NCI-H1436 (cell line): ENCODE data around the gene NDP.

Experiments used
- DNase-seq: peaks from one replicate; lab custom pipeline; 2025; lab: John Stamatoyannopoulos, UW

NDP gene

DNA sequence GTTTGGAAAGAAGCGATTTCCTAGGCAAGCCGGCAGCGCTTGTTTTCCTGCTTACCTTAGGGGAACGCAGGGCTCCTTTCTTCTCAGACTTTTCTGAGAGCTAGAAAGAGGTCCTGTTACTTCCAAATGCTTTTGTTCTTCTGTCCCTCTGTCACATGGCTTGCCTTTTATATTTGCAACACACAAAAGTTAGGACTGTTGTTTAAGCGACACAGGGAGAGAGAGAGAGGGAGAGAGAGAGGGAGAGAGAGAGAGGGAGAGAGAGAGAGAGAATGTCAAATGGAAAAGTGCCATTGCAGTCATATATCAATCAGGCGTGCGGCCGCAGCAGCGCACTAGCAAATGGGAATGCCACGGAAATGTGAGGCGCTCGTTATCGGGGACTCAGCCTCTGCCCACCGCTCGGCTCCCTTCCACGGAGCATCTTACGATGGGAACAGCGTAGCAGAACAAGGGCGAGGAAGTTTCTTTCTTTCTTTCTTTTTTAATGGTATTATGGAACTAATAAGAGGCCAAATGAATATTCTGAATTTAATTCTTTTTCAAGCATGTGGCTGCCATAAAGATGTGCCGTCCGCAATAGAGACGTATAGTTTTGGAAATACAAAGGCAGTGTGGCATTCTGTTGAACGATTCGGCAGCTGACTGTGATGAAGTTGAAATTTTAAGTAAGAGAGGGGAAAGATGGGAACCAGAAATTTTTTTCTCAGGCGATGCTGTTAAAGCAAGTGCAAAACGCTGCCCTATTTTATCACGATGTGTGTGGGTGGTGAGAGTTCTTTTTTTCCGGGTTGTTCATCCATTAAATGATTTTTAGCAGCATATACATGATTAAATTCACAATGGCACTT lies at the start of gene NDP:
NDP (minus strand) TSS at position 142 of the 851 bp plus-strand sequence. CDS start 14,745 bp downstream, outside the sequence.
- DNase-seq, result no peak

- DNase-seq, result no peak
Measured at GRCh38 chrX:44022964-44023363, 49.8 kb upstream of the NDP start.

DNA sequence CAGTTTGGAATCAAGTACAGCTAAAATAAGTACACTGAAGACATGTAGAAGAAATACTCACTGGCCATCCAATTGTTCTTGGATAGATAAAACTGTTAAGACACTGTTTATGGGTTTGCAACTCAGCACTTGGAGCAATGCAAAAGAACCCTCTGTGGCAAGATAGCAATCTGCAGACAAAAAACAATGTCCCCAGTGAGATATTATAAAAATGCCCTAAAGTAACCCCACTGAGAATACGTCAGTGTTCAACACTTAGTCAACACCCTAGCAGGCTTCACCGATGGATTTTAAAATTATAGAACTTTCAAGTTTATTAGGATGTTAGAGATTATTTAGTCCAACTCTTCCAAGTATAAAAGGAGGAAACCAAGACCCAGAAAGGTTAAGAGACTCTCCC lies 47.5 kb upstream of the NDP start:
- DNase-seq, result no peak

- DNase-seq, result no peak
Measured at GRCh38 chrX:44019911-44020310, 46.7 kb upstream of the NDP start.

GRCh38 chrX:44017676-44018075 lies 44.5 kb upstream of the NDP start:
- no peak for DNase-seq

- no peak for DNase-seq
Measured at GRCh38 chrX:44016906-44017305, 43.7 kb upstream of the NDP start.

- DNase-seq, result no peak
Measured at GRCh38 chrX:44012484-44013096, 39.4 kb upstream of the NDP start.

GRCh38 chrX:44011506-44011905 lies 38.3 kb upstream of the NDP start:
- no peak for DNase-seq

DNA sequence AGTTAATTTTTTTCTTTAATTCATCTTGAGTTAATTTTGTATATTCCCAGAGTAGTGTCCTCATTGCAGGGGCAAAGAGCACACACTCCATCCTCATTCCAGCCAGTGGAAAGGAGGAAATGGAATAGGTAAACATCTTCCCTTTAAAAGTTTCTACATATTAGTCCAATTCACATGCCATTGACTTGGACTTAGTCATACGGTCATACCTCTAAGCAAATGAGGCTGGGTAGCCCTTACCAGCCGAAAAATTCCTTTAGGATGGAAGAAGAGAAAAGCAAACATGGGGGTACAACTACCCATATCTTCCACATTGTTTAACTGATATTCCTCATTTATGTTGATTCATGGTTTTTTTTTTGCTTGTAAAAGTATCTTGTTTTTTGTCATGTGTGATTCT lies 37.4 kb upstream of the NDP start:
- DNase-seq, result no peak

DNA sequence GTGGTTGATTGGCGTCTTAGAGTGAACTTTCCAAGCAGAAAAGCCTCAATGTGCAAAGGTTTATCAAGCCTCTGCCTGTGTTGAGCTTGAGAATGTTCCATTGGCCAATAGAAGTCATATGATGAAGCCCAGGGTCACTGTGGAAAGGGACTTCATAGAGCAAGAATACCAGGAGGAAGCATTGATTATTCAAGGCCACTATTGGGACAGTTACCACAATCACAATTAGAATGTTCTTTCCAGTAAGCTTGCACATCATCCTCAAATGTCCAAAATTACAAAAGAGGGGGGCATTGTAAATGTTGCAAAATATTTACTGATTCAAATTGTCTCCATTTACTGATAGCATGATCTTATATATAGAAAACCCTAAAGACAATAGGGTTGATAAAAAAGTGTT lies 32.9 kb upstream of the NDP start:
- DNase-seq, result no peak

DNA sequence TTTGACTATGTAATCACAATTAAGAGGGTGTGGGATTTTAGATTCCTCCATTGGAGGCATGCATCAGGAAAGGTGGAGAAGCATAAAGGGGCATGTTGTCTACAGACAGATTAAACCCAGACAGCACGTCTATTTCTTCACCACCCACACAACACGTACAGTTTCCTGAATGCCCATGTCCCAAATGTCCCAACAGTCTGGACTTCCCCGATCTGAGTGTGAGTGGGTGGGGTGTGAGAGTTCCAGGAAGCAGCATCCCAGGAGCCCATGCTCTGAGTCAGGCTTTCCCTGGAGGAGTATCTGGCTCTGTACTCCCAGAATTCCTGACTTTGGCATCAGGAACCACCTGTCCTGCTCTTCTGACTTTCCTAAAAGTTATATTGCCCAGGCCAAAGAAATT lies 30.8 kb upstream of the NDP start:
- no peak for DNase-seq

- no peak for DNase-seq
Measured at GRCh38 chrX:44002567-44002966, 29.4 kb upstream of the NDP start.

DNA sequence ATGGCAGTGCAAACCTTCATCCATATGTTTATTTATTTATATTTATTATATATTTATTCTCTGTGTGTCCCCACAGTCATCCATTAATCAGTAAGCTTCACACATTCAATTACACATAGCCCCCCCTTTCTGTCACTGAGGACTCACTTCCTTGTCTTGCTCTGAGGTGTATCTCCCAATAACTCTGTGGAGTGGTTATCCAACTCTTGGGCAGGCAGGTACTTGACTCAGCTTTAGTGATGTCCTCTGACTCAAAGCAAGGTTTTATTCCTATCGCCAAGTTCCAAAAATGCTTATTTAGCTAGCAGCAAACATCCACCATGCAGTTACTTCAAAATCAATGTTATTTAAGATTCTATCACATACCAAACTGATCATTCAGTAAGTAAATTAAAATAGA lies 25.2 kb upstream of the NDP start:
- DNase-seq, result no peak

GRCh38 chrX:43996491-43996890 lies 23.3 kb upstream of the NDP start:
- DNase-seq, result no peak

- no peak for DNase-seq
Measured at GRCh38 chrX:43986083-43986482, 12.9 kb upstream of the NDP start.

GRCh38 chrX:43985511-43985910 lies 12.3 kb upstream of the NDP start:
- no peak for DNase-seq

GRCh38 chrX:43978226-43978625 lies 5.0 kb upstream of the NDP start:
- no peak for DNase-seq

GRCh38 chrX:43976205-43976604 lies 3.0 kb upstream of the NDP start:
- no peak for DNase-seq

- no peak for DNase-seq
Measured at GRCh38 chrX:43975796-43976195, 2.6 kb upstream of the NDP start.

DNA sequence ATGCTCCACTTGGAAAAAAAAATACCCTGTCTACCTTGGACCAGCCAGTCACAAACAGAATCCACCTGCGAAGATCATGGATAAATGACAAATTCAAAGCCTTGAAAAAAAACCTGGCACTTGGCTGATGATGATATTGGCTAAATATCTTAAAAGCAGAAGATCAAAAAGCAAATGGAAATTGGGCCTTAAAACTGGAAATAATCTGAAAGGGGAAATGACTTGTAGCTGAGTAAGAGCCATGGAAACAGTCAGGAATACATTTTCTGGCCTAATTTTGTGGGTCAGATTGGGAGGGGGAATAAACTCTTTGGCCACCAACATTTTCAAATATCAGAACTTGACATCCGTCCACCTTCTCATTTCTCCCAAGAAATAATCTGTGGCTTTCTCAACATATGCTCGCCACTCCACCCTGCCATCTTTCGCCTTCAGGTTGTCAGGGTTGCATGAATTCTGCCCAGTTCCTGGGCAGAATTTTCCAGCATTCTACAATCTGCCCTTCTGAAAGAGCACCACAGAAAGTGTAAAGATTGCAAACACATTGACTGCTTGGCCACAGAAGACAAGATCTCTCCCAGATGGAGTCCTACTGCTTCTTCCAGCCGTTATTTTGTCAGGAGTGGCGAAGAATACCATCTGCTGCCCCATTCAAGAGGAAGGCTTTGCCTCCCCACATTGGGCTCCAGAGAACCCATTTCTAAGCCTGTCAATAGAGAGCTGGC lies 1.7 kb upstream of the NDP start:
- DNase-seq, result no peak

GRCh38 chrX:43974100-43974475 lies 898 bp upstream of the NDP start:
- DNase-seq, result no peak

- DNase-seq, result no peak
Measured at GRCh38 chrX:43971966-43972961, 926 bp downstream of the NDP start.
